Neural progenitor cell (in vitro differentiated cells): Measurements from ENCODE around the gene KAZN.

Source experiments
- EZH2 ChIP-seq: fragments of 200-600 bp; sonication (generic); IDR thresholded peaks from 2 replicates; pipeline ENCODE4 v1.6.1; 2017; ENCODE audit warnings: antibody characterized with exemption, mild to moderate bottlenecking, moderate library complexity
- EZH2phosphoT487 ChIP-seq: fragments of 200-600 bp; sonication (generic); IDR thresholded peaks from 2 replicates; pipeline ENCODE4 v1.6.1; 2017; ENCODE audit warnings: antibody characterized with exemption
- TF ChIP-seq, protein P1 (sequence below): fragments of 200-600 bp; sonication (generic); IDR thresholded peaks from 2 replicates; pipeline ENCODE4 v1.5.1; 2017; ENCODE audit warnings: antibody characterized with exemption, mild to moderate bottlenecking

DNA sequence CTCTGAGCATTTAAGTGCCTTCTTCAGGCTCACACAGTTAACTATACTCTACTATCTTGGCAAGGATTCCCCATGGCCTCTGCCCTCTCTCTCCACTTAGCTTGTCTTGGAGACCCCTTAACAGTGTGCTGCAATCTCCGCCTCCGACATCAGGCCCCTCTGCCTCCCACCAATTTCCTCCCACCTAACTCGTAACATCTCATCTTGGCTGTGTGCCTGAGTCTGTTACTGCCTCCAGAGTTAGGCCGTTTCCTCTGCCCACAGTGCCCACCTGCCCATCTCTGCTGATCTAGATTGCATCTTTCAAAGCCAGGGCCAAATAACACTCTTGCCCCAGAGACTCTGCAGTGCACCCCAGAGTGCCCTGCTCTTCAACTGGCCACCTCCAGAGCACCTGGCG lies 310.8 kb downstream of the KAZN start:
- TF ChIP-seq, protein P1, sequence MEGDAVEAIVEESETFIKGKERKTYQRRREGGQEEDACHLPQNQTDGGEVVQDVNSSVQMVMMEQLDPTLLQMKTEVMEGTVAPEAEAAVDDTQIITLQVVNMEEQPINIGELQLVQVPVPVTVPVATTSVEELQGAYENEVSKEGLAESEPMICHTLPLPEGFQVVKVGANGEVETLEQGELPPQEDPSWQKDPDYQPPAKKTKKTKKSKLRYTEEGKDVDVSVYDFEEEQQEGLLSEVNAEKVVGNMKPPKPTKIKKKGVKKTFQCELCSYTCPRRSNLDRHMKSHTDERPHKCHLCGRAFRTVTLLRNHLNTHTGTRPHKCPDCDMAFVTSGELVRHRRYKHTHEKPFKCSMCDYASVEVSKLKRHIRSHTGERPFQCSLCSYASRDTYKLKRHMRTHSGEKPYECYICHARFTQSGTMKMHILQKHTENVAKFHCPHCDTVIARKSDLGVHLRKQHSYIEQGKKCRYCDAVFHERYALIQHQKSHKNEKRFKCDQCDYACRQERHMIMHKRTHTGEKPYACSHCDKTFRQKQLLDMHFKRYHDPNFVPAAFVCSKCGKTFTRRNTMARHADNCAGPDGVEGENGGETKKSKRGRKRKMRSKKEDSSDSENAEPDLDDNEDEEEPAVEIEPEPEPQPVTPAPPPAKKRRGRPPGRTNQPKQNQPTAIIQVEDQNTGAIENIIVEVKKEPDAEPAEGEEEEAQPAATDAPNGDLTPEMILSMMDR, result no peak
- TF ChIP-seq EZH2phosphoT487 (no peak), EZH2 (no peak)
